Stimulated activated CD8-positive, alpha-beta memory T cell treated with anti-CD3 and anti-CD28 coated beads, Interleukin-7, amount 100 ng/mL, for 48 hours (primary cell): Measurements from ENCODE around the gene HOXC9.

ENCODE experiments used
- DNase-seq, 2 donors: peaks; one replicate each; pipeline ENCODE4 v3.0.0-alpha.2; 2020; ENCODE audit warnings: low read depth in 1 of 2; ENCODE audit errors: extremely low read depth in 1 of 2

The HOXC9 gene

GRCh38 chr12:54025499-54026405, 25.8 kb downstream of the HOXC9 start:
- no peak for DNase-seq

GRCh38 chr12:54026640-54027441, 26.9 kb downstream of the HOXC9 start:
- DNase-seq: no peak

GRCh38 chr12:54027442-54027786, 27.5 kb downstream of the HOXC9 start:
- no peak for DNase-seq

GRCh38 chr12:54028314-54029201, 28.6 kb downstream of the HOXC9 start, which contains the start of gene HOXC6:
HOXC6 (plus strand) TSS chr12:54028440; CDS start chr12:54028522, 82 bp downstream.
- no peak for DNase-seq

GRCh38 chr12:54029529-54030441, 29.8 kb downstream of the HOXC9 start:
- no peak for DNase-seq

GRCh38 chr12:54030442-54030801, 30.5 kb downstream of the HOXC9 start:
- DNase-seq: no peak

- DNase-seq: no peak
Measured at GRCh38 chr12:54030889-54031471, 31.0 kb downstream of the HOXC9 start.

GRCh38 chr12:54031480-54031879, 31.5 kb downstream of the HOXC9 start:
- no peak for DNase-seq

GRCh38 chr12:54032086-54032619, 32.2 kb downstream of the HOXC9 start:
- no peak for DNase-seq

GRCh38 chr12:54032627-54033100, 32.7 kb downstream of the HOXC9 start, which contains the start of gene HOXC5:
HOXC5 (plus strand) TSS chr12:54033050; CDS start chr12:54033123, 73 bp downstream.
- peak in 1 of 2 donors; percentile 38 for DNase-seq

- no peak for DNase-seq
Measured at GRCh38 chr12:54033106-54033979, 33.4 kb downstream of the HOXC9 start.

- no peak for DNase-seq
Measured at GRCh38 chr12:54033980-54034784, 34.2 kb downstream of the HOXC9 start.

- no peak for DNase-seq
Measured at GRCh38 chr12:54034785-54035310, 34.9 kb downstream of the HOXC9 start.

- no peak for DNase-seq
Measured at GRCh38 chr12:54035568-54036264, 35.8 kb downstream of the HOXC9 start.

- DNase-seq: no peak
Measured at GRCh38 chr12:54036620-54037359, 36.8 kb downstream of the HOXC9 start.
